HEK293T (cell line): ENCODE results near the gene TNIK.

Experiments used
- ARNT ChIP-seq: fragments of 450-650 bp; IDR thresholded peaks from 2 replicates; pipeline ENCODE4 v1.6.1; 2017; ENCODE audit warnings: mild to moderate bottlenecking
- BHLHE40 ChIP-seq: fragments of 450-650 bp; IDR thresholded peaks from 2 replicates; pipeline ENCODE4 v1.6.1; 2016; ENCODE audit warnings: mild to moderate bottlenecking, moderate library complexity, borderline replicate concordance
- FOXA1 ChIP-seq: fragments of 450-650 bp; IDR thresholded peaks from 2 replicates; pipeline ENCODE4 v1.6.1; 2016; ENCODE audit warnings: mild to moderate bottlenecking
- FOXK2 ChIP-seq: fragments of 450-650 bp; IDR thresholded peaks from 2 replicates; pipeline ENCODE4 v1.6.1; 2016; ENCODE audit warnings: mild to moderate bottlenecking
- FOXM1 ChIP-seq: fragments of 450-650 bp; IDR thresholded peaks from 2 replicates; pipeline ENCODE4 v1.6.1; 2017; ENCODE audit warnings: mild to moderate bottlenecking, borderline replicate concordance
- HDGF ChIP-seq: fragments of 450-650 bp; IDR thresholded peaks from 2 replicates; pipeline ENCODE4 v1.6.1; 2017; ENCODE audit warnings: antibody characterized with exemption, borderline replicate concordance
- L3MBTL2 ChIP-seq: fragments of 450-650 bp; conservative IDR thresholded peaks from 2 replicates; pipeline ENCODE4 v1.6.1; 2016; ENCODE audit warnings: mild to moderate bottlenecking
- SP1 ChIP-seq: fragments of 450-650 bp; IDR thresholded peaks from 2 replicates; pipeline ENCODE4 v1.6.1; 2017
- SUZ12 ChIP-seq: fragments of 450-650 bp; IDR thresholded peaks from 2 replicates; pipeline ENCODE4 v1.6.1; 2016; ENCODE audit warnings: mild to moderate bottlenecking
- TARDBP ChIP-seq: fragments of 450-650 bp; IDR thresholded peaks from 2 replicates; pipeline ENCODE4 v1.6.1; 2016

- no peak for TF ChIP-seq HDGF
- no peak for TF ChIP-seq FOXK2
- no peak for TF ChIP-seq SP1
- TF ChIP-seq BHLHE40 = no peak
- no peak for TF ChIP-seq FOXM1
- TF ChIP-seq TARDBP = no peak
- TF ChIP-seq FOXA1 = no peak
- TF ChIP-seq SUZ12 = no peak
- TF ChIP-seq L3MBTL2 = no peak
- TF ChIP-seq ARNT = no peak
Measured at GRCh38 chr3:171092467-171092911, 367.7 kb downstream of the TNIK start.
